Small intestine (tissue), 7 donors: ENCODE data around the gene DTWD2. TPM values are rescaled to one million over a fixed set of nuclear protein-coding genes. Genes with fewer than 3 reads are reported as not detected.
"Not testable (repeated sequence)": the region's sequence is repeated elsewhere in the genome, so short reads cannot be mapped to it uniquely, and the experiment has no call there.

Experiments used
- DNase-seq, 2 donors: peaks; one replicate each; pipeline versions ENCODE4 v3.0.0 to v3.0.0-alpha.2; 2013
- FAIRE-seq: peaks from 2 replicates; lab custom pipeline; 2012; peaks lifted over from hg19 to GRCh38; lab: Jason Lieb, UNC
- H3K27ac ChIP-seq, 3 donors: one replicate each; pipeline ENCODE4 v1.5.1; 2013; ENCODE audit warnings: low read length in 2 of 3, mild to moderate bottlenecking in 2 of 3, control low read depth in 1 of 3, inconsistent platforms in 1 of 3, low read depth in 1 of 3, moderate library complexity in 1 of 3
- H3K27me3 ChIP-seq, 3 donors: one replicate each; pipeline ENCODE4 v1.6.1; 2013; ENCODE audit warnings: low read length in 3 of 3, inconsistent platforms in 1 of 3; ENCODE audit not compliant: control insufficient read depth in 3 of 3, insufficient read depth in 3 of 3
- H3K36me3 ChIP-seq, 3 donors: one replicate each; pipeline ENCODE4 v1.6.1; 2013; ENCODE audit warnings: low read length in 3 of 3, inconsistent platforms in 1 of 3, low read depth in 1 of 3, mild to moderate bottlenecking in 1 of 3, moderate library complexity in 1 of 3; ENCODE audit not compliant: control insufficient read depth in 3 of 3, insufficient read depth in 2 of 3
- H3K4me1 ChIP-seq, 3 donors: one replicate each; pipeline ENCODE4 v1.6.1; 2013; ENCODE audit warnings: low read length in 2 of 3, inconsistent platforms in 1 of 3, low read depth in 1 of 3, mild to moderate bottlenecking in 1 of 3, moderate library complexity in 1 of 3; ENCODE audit not compliant: control insufficient read depth in 3 of 3, insufficient read depth in 2 of 3
- H3K4me3 ChIP-seq, 3 donors: one replicate each; pipeline ENCODE4 v1.5.1; 2013; ENCODE audit warnings: low read length in 3 of 3, control low read depth in 1 of 3, inconsistent platforms in 1 of 3, low read depth in 1 of 3, mild to moderate bottlenecking in 1 of 3, moderate library complexity in 1 of 3
- H3K9me3 ChIP-seq, 2 donors: one replicate each; pipeline ENCODE4 v1.6.1; 2013; ENCODE audit warnings: low read depth in 1 of 2, low read length in 1 of 2; ENCODE audit not compliant: control insufficient read depth in 2 of 2, insufficient read depth in 1 of 2
- WGBS, 3 donors: extraction: QIAGEN DNeasy Blood & Tissue Kit; methylation state at CpG; one replicate each; pipeline ENCODE4 v1.1.7; 2013; 5-methylcytosine and 5-hydroxymethylcytosine counted together
- polyA plus RNA-seq, 4 donors: library from polyadenylated mRNA; stranded (reverse) in 3 of 4; unstranded in 1 of 4; fragments of 200-250 nt in 3 of 4; fragments of 120-200 nt in 1 of 4; gene quantifications; one replicate each; pipeline versions ENCODE4 v1.2.1 to v1.2.3, GENCODE V29; 2013
- donor health status: healthy with polysubstance abuse.
- donor health status: control.
- donor health status: control.
- donor health status: Bipolar disorder and iron deficiency.
- donor health status: healthy.

DTWD2 gene
- polyA plus RNA-seq, 4 donors = 1.3 to 5.8 (median 2.4) TPM

DNA sequence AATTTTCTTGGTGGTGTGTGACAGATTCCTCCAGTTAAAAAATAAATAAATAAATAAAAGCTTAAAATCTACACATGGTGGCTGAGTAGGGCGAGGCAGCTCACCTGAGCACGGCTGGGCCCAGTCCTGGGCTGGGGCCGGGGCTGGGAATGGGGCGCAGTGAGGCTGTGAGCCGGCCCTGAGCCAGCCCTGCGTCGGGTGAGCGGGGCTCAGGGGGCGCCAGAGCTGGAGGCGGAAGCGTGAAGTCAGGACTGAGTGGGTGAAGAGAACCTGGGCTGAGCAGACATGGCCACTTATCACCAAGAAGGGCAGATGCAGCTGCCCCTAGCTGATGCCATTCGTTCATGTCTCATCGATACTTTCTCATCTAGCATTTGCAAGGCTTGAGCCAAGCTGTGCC is 22.8 kb upstream of the DTWD2 start:
- Histone ChIP-seq H3K27ac (no peak overlapping the region), H3K9me3 (no peaks in the 10 kb centered on the region), H3K4me1 (peaks cover 0 to 13% (median 0%) of the 10 kb centered on the region in 3 donors), H3K27me3 (no peaks in the 10 kb centered on the region), H3K4me3 (no peak overlapping the region), H3K36me3 (no peaks in the 10 kb centered on the region)
- FAIRE-seq (no peak), DNase-seq (no peak)
- 96 to 97% (median 96%) methylated on average over 13 of the region's 13 CpGs for WGBS, 3 donors

DNA sequence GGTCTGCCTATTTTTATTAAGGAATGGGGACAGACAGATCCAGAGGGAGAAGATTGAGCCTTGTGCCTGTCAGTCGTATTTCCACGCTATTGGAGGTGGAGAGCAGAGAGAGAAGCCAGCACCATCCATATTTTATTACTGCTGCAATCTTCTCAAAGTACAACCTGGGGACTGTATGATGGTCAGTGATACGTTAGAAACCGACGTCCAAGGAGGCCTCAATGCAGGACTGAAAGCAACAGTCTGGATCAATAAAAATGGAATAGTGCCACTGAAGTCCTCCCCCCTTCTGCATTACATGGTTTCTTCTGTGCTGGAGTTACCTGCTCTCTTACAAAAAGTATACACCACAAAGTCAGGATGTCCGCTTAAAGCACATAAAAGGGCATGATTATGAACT is 21.9 kb upstream of the DTWD2 start:
- FAIRE-seq (no peak), DNase-seq (no peak)
- 90 to 94% (median 91%) methylated on average over 6 of the region's 6 CpGs for WGBS, 3 donors
- H3K36me3 ChIP-seq = no peaks in the 10 kb centered on the region
- no peaks in the 10 kb centered on the region for H3K27me3 ChIP-seq
- no peak overlapping the region for H3K4me3 ChIP-seq
- peaks cover 0 to 13% (median 0%) of the 10 kb centered on the region in 3 donors for H3K4me1 ChIP-seq
- H3K9me3 ChIP-seq = no peaks in the 10 kb centered on the region
- H3K27ac ChIP-seq = no peak overlapping the region

DNA sequence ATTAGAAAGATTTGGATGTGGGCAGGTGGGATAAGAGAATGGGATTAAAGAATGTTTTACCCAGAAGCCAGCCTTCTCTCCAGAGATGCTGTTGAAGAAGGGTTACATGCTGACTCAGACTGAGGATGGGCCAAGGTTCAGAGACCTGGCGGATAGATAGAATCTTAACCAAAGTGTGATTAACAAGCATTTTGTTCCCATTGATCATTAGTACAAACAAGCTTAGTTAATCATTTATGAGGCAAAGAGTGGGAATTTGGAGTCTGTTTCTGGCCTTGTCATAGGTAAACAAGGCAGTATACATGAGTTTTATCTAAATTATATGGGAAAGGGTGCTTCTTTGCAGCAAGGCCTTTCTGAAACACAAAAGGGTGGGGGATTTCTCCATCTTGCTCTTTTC is 20.8 kb upstream of the DTWD2 start:
- no peaks in the 10 kb centered on the region for H3K27me3 ChIP-seq
- no peaks in the 10 kb centered on the region for H3K9me3 ChIP-seq
- FAIRE-seq = no peak
- no peak overlapping the region for H3K27ac ChIP-seq
- H3K4me1 ChIP-seq = peaks cover 0 to 13% (median 0%) of the 10 kb centered on the region in 3 donors
- DNase-seq = peak; percentile 64 to 87
- no peaks in the 10 kb centered on the region for H3K36me3 ChIP-seq
- H3K4me3 ChIP-seq = no peak overlapping the region
- 29 to 68% (median 33%) methylated on average over 1 of the region's 1 CpG for WGBS, 3 donors

DNA sequence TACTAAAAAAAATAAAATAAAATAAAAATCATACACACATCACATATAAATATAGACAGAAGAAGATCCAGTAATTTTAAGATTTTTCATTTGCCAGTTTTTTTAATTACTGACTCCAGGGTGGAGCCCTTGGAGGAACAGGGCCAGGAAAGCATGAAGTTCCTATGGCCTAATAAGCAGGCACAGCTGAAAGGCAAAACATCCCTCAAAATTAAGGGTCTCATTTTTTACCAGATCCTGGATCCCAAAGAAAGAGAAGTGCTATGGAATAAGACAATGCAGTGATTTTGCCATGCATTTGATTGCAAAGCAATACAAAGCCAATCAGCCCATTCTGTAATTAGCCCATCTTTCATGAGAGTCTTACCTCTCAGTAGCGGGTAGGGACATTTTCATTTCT is 11.3 kb upstream of the DTWD2 start:
- H3K36me3 ChIP-seq = no peaks in the 10 kb centered on the region
- FAIRE-seq = no peak
- WGBS, 3 donors = 92 to 97% (median 93%) methylated on average over 1 of the region's 1 CpG
- H3K4me3 ChIP-seq = no peak overlapping the region
- peaks cover 0 to 18% of the 10 kb centered on the region in 2 donors for H3K9me3 ChIP-seq
- H3K4me1 ChIP-seq = no peaks in the 10 kb centered on the region
- H3K27me3 ChIP-seq = no peaks in the 10 kb centered on the region
- DNase-seq = no peak
- H3K27ac ChIP-seq = no peak overlapping the region

DNA sequence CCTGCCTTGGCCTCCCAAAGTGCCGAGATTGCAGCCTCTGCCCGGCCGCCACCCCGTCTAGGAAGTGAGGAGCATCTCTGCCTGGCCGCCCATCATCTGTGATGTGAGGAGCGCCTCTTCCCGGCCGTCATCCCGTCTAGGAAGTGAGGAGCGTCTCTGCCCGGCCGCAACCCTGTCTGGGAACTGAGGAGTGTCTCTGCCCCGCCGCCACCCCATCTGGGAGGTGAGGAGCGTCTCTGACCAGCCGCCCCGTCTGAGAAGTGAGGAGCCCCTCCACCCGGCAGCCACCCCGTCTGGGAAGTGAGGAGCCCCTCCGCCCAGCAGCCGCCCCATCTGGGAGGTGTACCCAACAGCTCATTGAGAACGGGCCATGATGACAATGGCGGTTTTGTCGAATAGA is 10.5 kb upstream of the DTWD2 start:
- not testable (repeated sequence) for H3K27me3 ChIP-seq, DNase-seq, H3K4me1 ChIP-seq, FAIRE-seq, H3K36me3 ChIP-seq, H3K27ac ChIP-seq, H3K4me3 ChIP-seq
- 91 to 96% (median 93%) methylated on average over 19 to 24 of the region's 24 CpGs for WGBS, 3 donors
- peaks cover 0 to 18% of the 10 kb centered on the region in 2 donors for H3K9me3 ChIP-seq

DNA sequence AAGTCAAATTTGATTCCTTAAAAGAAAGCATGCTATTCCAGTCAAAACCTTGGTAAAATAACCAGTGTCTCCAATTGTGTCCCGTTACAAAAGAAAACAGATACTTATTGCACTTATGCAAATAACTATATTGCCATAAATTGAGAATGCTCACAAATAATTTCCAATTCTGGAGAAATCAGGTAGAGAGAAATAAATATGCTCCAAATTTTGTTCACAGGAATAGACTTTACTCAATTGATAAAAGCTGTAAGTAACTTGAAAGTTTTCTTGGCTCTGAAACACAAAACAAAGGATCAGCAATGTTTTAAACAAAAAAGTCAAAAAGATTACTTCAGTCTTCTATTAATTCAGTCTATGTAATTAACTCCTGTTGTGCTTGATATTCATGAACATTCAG is 7.8 kb upstream of the DTWD2 start:
- H3K36me3 ChIP-seq = no peaks in the 10 kb centered on the region
- H3K9me3 ChIP-seq = peaks cover 0 to 18% of the 10 kb centered on the region in 2 donors
- DNase-seq = no peak
- no peak for FAIRE-seq
- WGBS, 3 donors = 91 to 93% (median 91%) methylated on average over 1 of the region's 1 CpG
- no peak overlapping the region for H3K4me3 ChIP-seq
- H3K27me3 ChIP-seq = no peaks in the 10 kb centered on the region
- H3K4me1 ChIP-seq = no peaks in the 10 kb centered on the region
- H3K27ac ChIP-seq = no peak overlapping the region

DNA sequence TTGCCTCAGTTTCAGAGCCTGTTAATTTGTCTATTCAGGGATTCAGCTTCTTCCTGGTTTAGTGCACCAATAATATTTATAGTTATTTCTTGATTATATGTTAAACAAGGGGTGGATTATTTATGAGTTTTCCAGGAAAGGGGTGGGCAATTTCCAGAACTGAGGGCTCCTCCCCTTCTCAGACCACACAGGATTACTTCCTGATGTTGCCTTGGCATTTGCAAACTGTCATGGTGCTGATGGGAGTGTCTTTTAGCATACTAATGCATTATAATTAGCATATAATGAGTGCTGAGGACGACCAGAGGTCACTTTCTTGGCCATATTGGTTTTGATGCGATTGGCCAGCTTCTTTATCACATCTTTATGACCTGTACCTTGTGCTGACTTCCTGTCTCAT is 6.2 kb upstream of the DTWD2 start:
- no peak for FAIRE-seq

DNA sequence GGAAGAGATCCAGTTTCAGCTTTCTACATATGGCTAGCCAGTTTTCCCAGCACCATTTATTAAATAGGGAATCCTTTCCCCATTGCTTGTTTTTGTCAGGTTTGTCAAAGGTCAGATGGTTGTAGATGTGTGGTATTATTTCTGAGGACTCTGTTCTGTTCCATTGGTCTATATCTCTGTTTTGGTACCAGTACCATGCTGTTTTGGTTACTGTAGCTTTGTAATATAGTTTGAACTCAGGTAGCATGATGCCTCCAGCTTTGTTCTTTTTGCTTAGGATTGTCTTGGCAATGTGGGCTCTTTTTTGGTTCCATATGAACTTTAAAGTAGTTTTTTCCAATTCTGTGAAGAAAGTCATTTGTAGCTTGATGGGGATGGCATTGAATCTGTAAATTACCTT is 4.8 kb upstream of the DTWD2 start:
- not testable (repeated sequence) for H3K4me1 ChIP-seq, FAIRE-seq, H3K4me3 ChIP-seq, H3K27me3 ChIP-seq, DNase-seq, H3K36me3 ChIP-seq, H3K9me3 ChIP-seq, H3K27ac ChIP-seq

More for the DNA sequence above, 6.2 kb upstream of the DTWD2 start:
- peak in 1 of 2 donors; percentile 37 for DNase-seq
- Histone ChIP-seq H3K27me3 (no peaks in the 10 kb centered on the region), H3K27ac (no peak overlapping the region), H3K4me3 (no peak overlapping the region), H3K36me3 (no peaks in the 10 kb centered on the region), H3K4me1 (peaks cover 0 to 5% (median 2%) of the 10 kb centered on the region in 3 donors), H3K9me3 (peaks cover 0 to 10% of the 10 kb centered on the region in 2 donors)
- 30 to 64% (median 47%) methylated on average over 2 of the region's 2 CpGs for WGBS, 3 donors

DNA sequence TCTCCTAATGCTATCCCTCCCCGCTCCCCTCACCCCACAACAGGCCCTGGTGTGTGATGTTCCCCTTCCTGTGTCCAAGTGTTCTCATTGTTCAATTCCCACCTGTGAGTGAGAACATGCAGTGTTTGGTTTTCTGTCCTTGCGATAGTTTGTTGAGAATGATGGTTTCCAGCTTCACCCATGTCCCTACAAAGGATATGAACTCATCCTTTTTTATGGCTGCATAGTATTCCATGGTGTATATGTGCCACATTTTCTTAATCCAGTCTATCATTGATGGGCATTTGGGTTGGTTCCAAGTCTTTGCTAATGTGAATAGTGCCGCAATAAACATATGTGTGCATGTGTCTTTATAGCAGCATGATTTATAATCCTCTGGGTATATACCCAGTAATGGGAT is 3.7 kb upstream of the DTWD2 start:
- H3K27ac ChIP-seq, H3K4me3 ChIP-seq, FAIRE-seq, H3K4me1 ChIP-seq, H3K36me3 ChIP-seq, DNase-seq, H3K9me3 ChIP-seq, H3K27me3 ChIP-seq: not testable (repeated sequence)
- 87 to 92% (median 92%) methylated on average over 3 of the region's 3 CpGs for WGBS, 3 donors
